Adrenal gland (tissue), 12 donors: ENCODE data around the gene REPS2. TPM values are rescaled to one million over a fixed set of nuclear protein-coding genes. Genes with fewer than 3 reads are reported as not detected.

Experiments used
- DNase-seq, 7 donors: peaks; one replicate each; pipeline ENCODE4 v3.0.0-alpha.2; 2019 to 2020
- H3K27ac ChIP-seq, 5 donors: fragments of 200-600 bp; sonication (generic) in 4 of 5; 1 replicate in 3 of 5; 2 replicates in 2 of 5; pipeline versions ENCODE4 v1.5.1 to v1.8.0; 2016 to 2020; ENCODE audit warnings: mild to moderate bottlenecking in 1 of 5
- H3K27me3 ChIP-seq: fragments of 200-600 bp; 2 replicates; pipeline ENCODE4 v1.8.0; 2021
- H3K36me3 ChIP-seq, 2 donors: fragments of 200-600 bp; replicated peaks in 1 of 2; 1 replicate in 1 of 2; 2 replicates in 1 of 2; pipeline versions ENCODE4 v1.5.1 to v1.8.0; 2018 to 2022
- H3K4me1 ChIP-seq, 2 donors: fragments of 200-600 bp; replicated peaks in 1 of 2; 1 replicate in 1 of 2; 2 replicates in 1 of 2; pipeline versions ENCODE4 v1.5.1 to v1.8.0; 2018 to 2021
- H3K4me3 ChIP-seq, 4 donors: fragments of 200-600 bp; sonication (generic) in 3 of 4; one replicate each; pipeline ENCODE4 v1.5.1; 2016 to 2018
- H3K9me3 ChIP-seq, 3 donors: fragments of 200-600 bp; sonication (generic) in 1 of 3; replicated peaks in 1 of 3; 1 replicate in 2 of 3; 2 replicates in 1 of 3; pipeline versions ENCODE4 v1.5.1 to v1.8.0; 2016 to 2021
- CTCF ChIP-seq, 6 experiments: fragments of 450-650 bp in 4 of 6; fragments of 200-600 bp in 2 of 6; sonication (generic) in 1 of 6; IDR thresholded peaks; 1 replicate in 5 of 6; 2 replicates in 1 of 6; pipeline versions ENCODE4 v1.5.1 to v1.8.0; 2016 to 2021; ENCODE audit warnings: antibody characterized with exemption in 6 of 6, mild to moderate bottlenecking in 2 of 6, moderate library complexity in 1 of 6
- POLR2A ChIP-seq, 2 donors: fragments of 450-650 bp; IDR thresholded peaks; one replicate each; pipeline ENCODE4 v1.6.1; 2017; ENCODE audit warnings: antibody characterized with exemption in 2 of 2, mild to moderate bottlenecking in 2 of 2, moderate library complexity in 1 of 2
- WGBS, 4 donors: extraction: QIAGEN DNeasy Blood & Tissue Kit in 2 of 4; methylation state at CpG; one replicate each; pipeline versions ENCODE4 v1.1.5 to v1.1.7; 2013 to 2017; 5-methylcytosine and 5-hydroxymethylcytosine counted together
- intact Hi-C, 2 donors: fragments of 100-400 bp; cut with DNase I; formaldehyde crosslinking; loops; one replicate each; pipeline versions ENCODE4 v1.14.1 to v1.15.0; 2022 to 2023
- polyA plus RNA-seq, 3 donors: library from polyadenylated mRNA; stranded (reverse); fragments of 200-250 nt in 2 of 3; fragments of 350-450 nt in 1 of 3; fragmentation: Illumina TruSeq in 1 of 3; extraction: RNeasy Lipid Tissue Mini Kit (QIAGEN cat#74804) in 1 of 3; gene quantifications; one replicate each; pipeline ENCODE4 v1.2.3, GENCODE V29; 2013 to 2014
- total RNA-seq, 9 donors: library from RNA; depleted of rRNA in 4 of 9; stranded (reverse); fragments of >200 nt in 4 of 9; fragments of 120-200 nt in 1 of 9; fragmentation: NEBNext Ultra II Directional in 1 of 9; extraction: Animal tissue kit (Norgen Biotek cat#: 25700) in 1 of 9; gene quantifications; one replicate each; pipeline versions ENCODE4 v1.1.0 to v1.2.4, GENCODE V29; 2013 to 2023
- donor health status: healthy with polysubstance abuse.
- donor health status: Bipolar disorder and iron deficiency.
- donor health status: DM: yes; HTN: yes; CAD: no.
- donor health status: DM: no; HTN: no; CAD: no.
- donor health status: DM: no; HTN: no; CAD: no.
- donor health status: DM: yes; HTN: yes; CAD: no.

Gene REPS2
- total and polyA plus RNA-seq, 12 donors: 13.9 to 87.0 (median 41.3) TPM

- WGBS, 4 donors: 41 to 66% (median 48%) methylated on average over 3 of the region's 3 CpGs
- peaks cover 0 to 5% (median 0%) of the 10 kb centered on the region in 3 donors for H3K9me3 ChIP-seq
- intact Hi-C loops: no loop called here
- no peak overlapping the region for H3K27ac ChIP-seq
- no peak overlapping the region for H3K4me3 ChIP-seq
- TF ChIP-seq POLR2A (IDR thresholded peaks at IDR 0.05) (no peak), CTCF (IDR thresholded peaks at IDR 0.05) (no peak)
- no peaks in the 10 kb centered on the region for H3K4me1 ChIP-seq
- H3K36me3 ChIP-seq: no peaks in the 10 kb centered on the region
- H3K27me3 ChIP-seq: no peaks in the 10 kb centered on the region
- no peak for DNase-seq
These were observed 38.8 kb downstream of the REPS2 start for GRCh38 chrX:16985286-16985685.

GRCh38 chrX:16986169-16986568 lies 39.7 kb downstream of the REPS2 start:
- Histone ChIP-seq H3K4me3 (no peak overlapping the region), H3K27me3 (no peaks in the 10 kb centered on the region), H3K27ac (no peak overlapping the region), H3K9me3 (peaks cover 0 to 5% (median 0%) of the 10 kb centered on the region in 3 donors), H3K36me3 (no peaks in the 10 kb centered on the region), H3K4me1 (no peaks in the 10 kb centered on the region)
- WGBS, 4 donors: 56 to 68% (median 61%) methylated on average over 2 of the region's 2 CpGs
- DNase-seq: no peak
- no peak for TF ChIP-seq CTCF (IDR thresholded peaks at IDR 0.05)
- TF ChIP-seq POLR2A (IDR thresholded peaks at IDR 0.05): no peak
- intact Hi-C loops: no loop called here

GRCh38 chrX:16989750-16990149 lies 43.3 kb downstream of the REPS2 start:
- no peak overlapping the region for H3K4me3 ChIP-seq
- no peaks in the 10 kb centered on the region for H3K27me3 ChIP-seq
- TF ChIP-seq CTCF (IDR thresholded peaks at IDR 0.05): no peak
- no peak for TF ChIP-seq POLR2A (IDR thresholded peaks at IDR 0.05)
- H3K27ac ChIP-seq: no peak overlapping the region
- intact Hi-C loops: no loop called here
- no peaks in the 10 kb centered on the region for H3K36me3 ChIP-seq
- no peaks in the 10 kb centered on the region for H3K4me1 ChIP-seq
- H3K9me3 ChIP-seq: peaks cover 0 to 5% (median 0%) of the 10 kb centered on the region in 3 donors
- no peak for DNase-seq

GRCh38 chrX:16990839-16991238 lies 44.4 kb downstream of the REPS2 start:
- 45 to 61% (median 49%) methylated on average over 2 of the region's 2 CpGs for WGBS, 4 donors
- H3K9me3 ChIP-seq: peaks cover 0 to 5% (median 0%) of the 10 kb centered on the region in 3 donors
- TF ChIP-seq CTCF (IDR thresholded peaks at IDR 0.05): no peak
- no peak for TF ChIP-seq POLR2A (IDR thresholded peaks at IDR 0.05)
- no peak for DNase-seq
- H3K27ac ChIP-seq: no peak overlapping the region
- no peaks in the 10 kb centered on the region for H3K4me1 ChIP-seq
- intact Hi-C loops: no loop called here
- H3K4me3 ChIP-seq: no peak overlapping the region
- H3K27me3 ChIP-seq: no peaks in the 10 kb centered on the region
- H3K36me3 ChIP-seq: no peaks in the 10 kb centered on the region
